Spinal cord (tissue), 4 donors: ENCODE data around the gene NLRP9. TPM values are rescaled to one million over a fixed set of nuclear protein-coding genes. Genes with fewer than 3 reads are reported as not detected.

Source experiments
- polyA plus RNA-seq, 2 donors: library from polyadenylated mRNA; unstranded; fragments of 120-200 nt; gene quantifications; one replicate each; pipeline ENCODE4 v1.2.1, GENCODE V29; 2013; ENCODE audit not compliant: insufficient read length in 2 of 2
- small RNA-seq: library from RNA; depleted of rRNA; stranded (forward); fragments of <200 nt; gene quantifications from one replicate; pipeline ENCODE3, GENCODE V24; 2014; ENCODE audit warnings: low replicate concordance
- total RNA-seq, 2 donors: library from RNA; depleted of rRNA in 1 of 2; stranded (reverse); fragments of 120-200 nt in 1 of 2; fragments of >200 nt in 1 of 2; gene quantifications; one replicate each; pipeline versions ENCODE4 v1.2.3 to v1.2.4, GENCODE V29; 2013 to 2014

NLRP9 gene
- total and polyA plus RNA-seq, 4 donors, result 0.08 TPM; not detected in 3

Small RNA genes within 50 kb of the gene (small RNA-seq; reads per million reads assigned to genes)
- not detected for gene AC010525.2

Other genes with a start within 250 kb of the NLRP9 start
- 1 to 10 TPM; 3.5 to 6.0 TPM for gene SSC5D, start 250.0 kb downstream of the NLRP9 start, total RNA-seq
- 1 to 10 TPM; 2.3 to 4.7 TPM for gene SSC5D, start 250.0 kb downstream of the NLRP9 start, polyA plus RNA-seq
- under 1 TPM in 1 of 2 donors, not detected in 1; 0.44 TPM for gene SBK2, start 201.3 kb downstream of the NLRP9 start, total RNA-seq
- gene SBK2, start 201.3 kb downstream of the NLRP9 start, polyA plus RNA-seq, result under 1 TPM in 1 of 2 donors, not detected in 1; 0.15 TPM
- under 1 TPM in 1 of 2 donors, not detected in 1; 0.11 TPM for gene SBK3, start 192.9 kb downstream of the NLRP9 start, total RNA-seq
- under 1 TPM in 1 of 2 donors, not detected in 1; 0.17 TPM for gene SBK3, start 192.9 kb downstream of the NLRP9 start, polyA plus RNA-seq
- 1 to 10 TPM; 2.1 to 9.9 TPM for gene ZNF579, start 157.6 kb downstream of the NLRP9 start, total RNA-seq
- 10 to 100 TPM; 24.9 to 25.3 TPM for gene ZNF579, start 157.6 kb downstream of the NLRP9 start, polyA plus RNA-seq
- gene FIZ1, start 138.9 kb downstream of the NLRP9 start, total RNA-seq, result 1 to 10 TPM; 2.3 to 7.5 TPM
- 10 to 100 TPM; 23.4 to 26.5 TPM for gene FIZ1, start 138.9 kb downstream of the NLRP9 start, polyA plus RNA-seq
- gene ZNF524, start 138.1 kb downstream of the NLRP9 start, total RNA-seq, result 1 to 10 TPM; 5.1 to 9.6 TPM
- gene ZNF524, start 138.1 kb downstream of the NLRP9 start, polyA plus RNA-seq, result 10 to 100 TPM; 11.2 to 13.6 TPM
- gene ZNF865, start 132.8 kb downstream of the NLRP9 start, total RNA-seq, result 1 to 10 TPM; 1.4 to 2.1 TPM
- gene ZNF865, start 132.8 kb downstream of the NLRP9 start, polyA plus RNA-seq, result 10 to 100 TPM; 14.8 to 15.4 TPM
- gene ZNF784, start 113.8 kb downstream of the NLRP9 start, total RNA-seq, result 1 to 10 TPM; 2.9 to 6.3 TPM
- 10 to 100 TPM in 1 of 2 donors, 1 to 10 TPM in 1; 9.9 to 12.8 TPM for gene ZNF784, start 113.8 kb downstream of the NLRP9 start, polyA plus RNA-seq
- gene ZNF580, start 97.4 kb downstream of the NLRP9 start, total RNA-seq, result 10 to 100 TPM in 1 of 2 donors, 1 to 10 TPM in 1; 3.5 to 15.6 TPM
- gene ZNF580, start 97.4 kb downstream of the NLRP9 start, polyA plus RNA-seq, result 10 to 100 TPM; 61.7 to 71.7 TPM
- gene ZNF581, start 94.8 kb downstream of the NLRP9 start, total RNA-seq, result 10 to 100 TPM in 1 of 2 donors, 1 to 10 TPM in 1; 6.6 to 10.5 TPM
- 10 to 100 TPM; 19.0 to 20.5 TPM for gene ZNF581, start 94.8 kb downstream of the NLRP9 start, polyA plus RNA-seq
- 10 to 100 TPM; 13.4 to 14.1 TPM for gene CCDC106, start 90.2 kb downstream of the NLRP9 start, total RNA-seq
- 10 to 100 TPM; 56.9 to 57.6 TPM for gene CCDC106, start 90.2 kb downstream of the NLRP9 start, polyA plus RNA-seq
- 100 to 1,000 TPM in 1 of 2 donors, 10 to 100 TPM in 1; 60.7 to 119 TPM for gene U2AF2, start 83.4 kb downstream of the NLRP9 start, total RNA-seq
- 100 to 1,000 TPM; 203 to 207 TPM for gene U2AF2, start 83.4 kb downstream of the NLRP9 start, polyA plus RNA-seq
- 10 to 100 TPM; 31.3 to 33.4 TPM for gene EPN1, start 63.2 kb downstream of the NLRP9 start, total RNA-seq
- 100 to 1,000 TPM; 188 to 192 TPM for gene EPN1, start 63.2 kb downstream of the NLRP9 start, polyA plus RNA-seq
- not detected for gene RFPL4A, start 20.7 kb upstream of the NLRP9 start, total RNA-seq
- gene RFPL4A, start 20.7 kb upstream of the NLRP9 start, polyA plus RNA-seq, result not detected
- gene RFPL4AL1, start 30.7 kb upstream of the NLRP9 start, total RNA-seq, result not detected
- gene RFPL4AL1, start 30.7 kb upstream of the NLRP9 start, polyA plus RNA-seq, result not detected
- not detected for gene NLRP11, start 93.6 kb upstream of the NLRP9 start, total RNA-seq
- under 1 TPM in 1 of 2 donors, not detected in 1; 0.15 TPM for gene NLRP11, start 93.6 kb upstream of the NLRP9 start, polyA plus RNA-seq
- gene NLRP4, start 98.1 kb upstream of the NLRP9 start, total RNA-seq, result not detected
- gene NLRP4, start 98.1 kb upstream of the NLRP9 start, polyA plus RNA-seq, result not detected
- gene NLRP13, start 193.9 kb upstream of the NLRP9 start, total RNA-seq, result not detected
- not detected for gene NLRP13, start 193.9 kb upstream of the NLRP9 start, polyA plus RNA-seq
- gene NLRP8, start 209.4 kb upstream of the NLRP9 start, total RNA-seq, result not detected
- gene NLRP8, start 209.4 kb upstream of the NLRP9 start, polyA plus RNA-seq, result not detected
- not detected for gene NLRP5, start 248.4 kb upstream of the NLRP9 start, total RNA-seq
- not detected for gene NLRP5, start 248.4 kb upstream of the NLRP9 start, polyA plus RNA-seq